ENCODE measurements around the gene H2AZ1.
"Not testable (repeated sequence)": the region's sequence is repeated elsewhere in the genome, so short reads cannot be mapped to it uniquely, and the experiment has no call there.

H2AZ1 gene
- 89.1 to 137 (median 120) reads per million in 4 donors for total RNA-seq

- DNase-seq = peak; percentile 96 to 98 (median 98)
Measured at GRCh38 chr4:99949999-99950912, at the start of gene H2AZ1. Gene H2AZ1, minus strand, starts transcription at chr4:99950275. Its CDS starts 105 bp downstream, at chr4:99950170.

GRCh38 chr4:99998062-99998867 lies 48.2 kb upstream of the H2AZ1 start:
- DNase-seq = peak in 1 of 5 donors; percentile 4

- no peak for DNase-seq
Measured at GRCh38 chr4:99991741-99992140, 41.7 kb upstream of the H2AZ1 start.

- no peak for DNase-seq
Measured at GRCh38 chr4:99987681-99988080, 37.6 kb upstream of the H2AZ1 start.

- DNase-seq = no peak
Measured at GRCh38 chr4:99986792-99987191, 36.7 kb upstream of the H2AZ1 start.

GRCh38 chr4:99983289-99983943 lies 33.3 kb upstream of the H2AZ1 start:
- DNase-seq = no peak

GRCh38 chr4:99979872-99980271 lies 29.8 kb upstream of the H2AZ1 start:
- DNase-seq = no peak

GRCh38 chr4:99971453-99972111 lies 21.5 kb upstream of the H2AZ1 start:
- DNase-seq = no peak

GRCh38 chr4:99968330-99968729 lies 18.3 kb upstream of the H2AZ1 start:
- no peak for DNase-seq

GRCh38 chr4:99966692-99967091 lies 16.6 kb upstream of the H2AZ1 start:
- no peak for DNase-seq

- DNase-seq = no peak
Measured at GRCh38 chr4:99965674-99966350, 15.7 kb upstream of the H2AZ1 start.

- DNase-seq = no peak
Measured at GRCh38 chr4:99965173-99965572, 15.1 kb upstream of the H2AZ1 start.

- DNase-seq = no peak
Measured at GRCh38 chr4:99961711-99962110, 11.6 kb upstream of the H2AZ1 start.

GRCh38 chr4:99960648-99961047 lies 10.6 kb upstream of the H2AZ1 start:
- no peak for DNase-seq

GRCh38 chr4:99958207-99958606 lies 8.1 kb upstream of the H2AZ1 start:
- not testable (repeated sequence) for DNase-seq

- peak in 1 of 5 donors; percentile 4 for DNase-seq
Measured at GRCh38 chr4:99950913-99951254, 809 bp upstream of the H2AZ1 start.

GRCh38 chr4:99949034-99949998 lies 759 bp downstream of the H2AZ1 start:
- peak; percentile 80 to 95 (median 86) for DNase-seq

- DNase-seq = peak in 1 of 5 donors; percentile 10
Measured at GRCh38 chr4:99947608-99948007, 2.5 kb downstream of the H2AZ1 start.

GRCh38 chr4:99947190-99947578 lies 2.9 kb downstream of the H2AZ1 start:
- no peak for DNase-seq

GRCh38 chr4:99946356-99947189 lies 3.5 kb downstream of the H2AZ1 start, which contains the start of gene DNAJB14:
Gene DNAJB14, minus strand, starts transcription at chr4:99946618. Its CDS starts 47 bp downstream, at chr4:99946571.
- DNase-seq = peak; percentile 66 to 85 (median 76)

Data from T-helper 1 cell (primary cell).